BE2C (cell line): Measurements from ENCODE around the gene NR2E1.
A peak's percentile ranks its signal among the peaks of the same experiment; 100 is the strongest.

Source experiments
- DNase-seq: peaks from one replicate; pipeline ENCODE4 v3.0.0-alpha.2; 2020
- H3K27me3 ChIP-seq: fragments of 250-450 bp; sonication (Bioruptor Pico); 2 replicates; pipeline ENCODE4 v1.5.1; 2020; ENCODE audit warnings: mild to moderate bottlenecking
- H3K36me3 ChIP-seq: fragments of 250-450 bp; sonication (Bioruptor Pico); 2 replicates; pipeline ENCODE4 v1.5.1; 2020; ENCODE audit warnings: mild to moderate bottlenecking
- H3K4me1 ChIP-seq: fragments of 250-450 bp; sonication (Bioruptor Pico); 2 replicates; pipeline ENCODE4 v1.5.1; 2020
- H3K4me3 ChIP-seq: 2 replicates; pipeline ENCODE4 v1.5.1; 2011; ENCODE audit warnings: low read depth, low read length
- H3K9me3 ChIP-seq: fragments of 250-450 bp; sonication (Bioruptor Pico); 2 replicates; pipeline ENCODE4 v1.5.1; 2020
- TF ChIP-seq, protein P1 (sequence below): IDR thresholded peaks from 2 replicates; pipeline ENCODE4 v1.5.1; 2012; ENCODE audit warnings: mild to moderate bottlenecking, low read depth, low read length

NR2E1 gene

DNA sequence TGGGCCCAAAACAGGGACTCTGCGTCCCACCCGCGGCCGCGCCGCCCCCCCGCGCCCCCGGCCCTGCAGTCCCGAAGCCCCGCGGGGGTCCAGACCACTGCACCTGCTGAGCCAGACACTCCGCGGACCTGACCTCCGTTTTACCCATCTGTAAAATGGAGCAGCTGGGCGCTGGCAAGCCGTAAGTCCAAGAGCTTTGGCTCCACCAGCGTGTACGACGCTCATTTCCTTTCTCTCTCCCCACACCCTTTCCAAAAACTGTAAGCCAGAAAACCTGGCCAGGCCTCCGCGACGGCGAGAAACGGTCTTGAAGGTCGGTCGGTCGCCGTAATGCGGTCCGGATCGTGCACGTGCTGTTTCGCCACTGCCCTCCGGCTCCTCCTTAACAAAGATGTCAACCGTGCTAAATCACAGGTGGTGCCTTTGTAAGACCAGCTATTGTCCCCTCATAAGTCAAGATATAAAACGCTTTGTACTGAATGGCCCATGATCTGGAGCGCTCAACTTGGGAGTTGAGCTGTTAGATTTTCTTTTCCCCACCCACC is 7.8 kb upstream of the NR2E1 start:
- no peaks in the 10 kb centered on the region for H3K36me3 ChIP-seq
- H3K27me3 ChIP-seq: peaks cover 96% of the 10 kb centered on the region
- H3K4me1 ChIP-seq: no peaks in the 10 kb centered on the region
- no peak for DNase-seq
- no peaks in the 10 kb centered on the region for H3K9me3 ChIP-seq
- H3K4me3 ChIP-seq: no peak overlapping the region
- TF ChIP-seq, protein P1, sequence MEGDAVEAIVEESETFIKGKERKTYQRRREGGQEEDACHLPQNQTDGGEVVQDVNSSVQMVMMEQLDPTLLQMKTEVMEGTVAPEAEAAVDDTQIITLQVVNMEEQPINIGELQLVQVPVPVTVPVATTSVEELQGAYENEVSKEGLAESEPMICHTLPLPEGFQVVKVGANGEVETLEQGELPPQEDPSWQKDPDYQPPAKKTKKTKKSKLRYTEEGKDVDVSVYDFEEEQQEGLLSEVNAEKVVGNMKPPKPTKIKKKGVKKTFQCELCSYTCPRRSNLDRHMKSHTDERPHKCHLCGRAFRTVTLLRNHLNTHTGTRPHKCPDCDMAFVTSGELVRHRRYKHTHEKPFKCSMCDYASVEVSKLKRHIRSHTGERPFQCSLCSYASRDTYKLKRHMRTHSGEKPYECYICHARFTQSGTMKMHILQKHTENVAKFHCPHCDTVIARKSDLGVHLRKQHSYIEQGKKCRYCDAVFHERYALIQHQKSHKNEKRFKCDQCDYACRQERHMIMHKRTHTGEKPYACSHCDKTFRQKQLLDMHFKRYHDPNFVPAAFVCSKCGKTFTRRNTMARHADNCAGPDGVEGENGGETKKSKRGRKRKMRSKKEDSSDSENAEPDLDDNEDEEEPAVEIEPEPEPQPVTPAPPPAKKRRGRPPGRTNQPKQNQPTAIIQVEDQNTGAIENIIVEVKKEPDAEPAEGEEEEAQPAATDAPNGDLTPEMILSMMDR: no peak

DNA sequence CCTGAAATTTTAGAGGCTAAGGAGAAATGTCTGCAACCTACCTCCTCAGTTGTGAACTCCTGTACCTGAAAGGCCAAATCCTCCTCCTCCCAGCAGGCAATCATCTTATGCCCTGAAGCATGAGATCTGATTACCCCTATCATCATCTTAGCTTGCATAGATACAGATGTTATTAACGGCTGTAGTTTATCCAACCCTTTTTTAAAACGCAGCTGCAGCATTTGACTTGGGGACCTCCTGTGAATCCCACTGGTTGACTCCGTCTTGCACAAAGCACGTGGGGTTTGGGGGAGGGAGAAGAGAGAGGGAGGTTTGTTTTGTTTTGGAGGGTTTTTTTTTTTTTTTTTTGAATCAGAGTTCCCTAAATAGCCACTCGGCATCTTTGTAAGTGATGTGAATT is 5.8 kb upstream of the NR2E1 start:
- H3K36me3 ChIP-seq: no peaks in the 10 kb centered on the region
- no peaks in the 10 kb centered on the region; the same call in 1 of the 2 replicates for H3K4me1 ChIP-seq
- DNase-seq: no peak
- H3K27me3 ChIP-seq: peaks cover 97% of the 10 kb centered on the region
- H3K4me3 ChIP-seq: no peak overlapping the region
- no peaks in the 10 kb centered on the region for H3K9me3 ChIP-seq
- TF ChIP-seq, protein P1: no peak

DNA sequence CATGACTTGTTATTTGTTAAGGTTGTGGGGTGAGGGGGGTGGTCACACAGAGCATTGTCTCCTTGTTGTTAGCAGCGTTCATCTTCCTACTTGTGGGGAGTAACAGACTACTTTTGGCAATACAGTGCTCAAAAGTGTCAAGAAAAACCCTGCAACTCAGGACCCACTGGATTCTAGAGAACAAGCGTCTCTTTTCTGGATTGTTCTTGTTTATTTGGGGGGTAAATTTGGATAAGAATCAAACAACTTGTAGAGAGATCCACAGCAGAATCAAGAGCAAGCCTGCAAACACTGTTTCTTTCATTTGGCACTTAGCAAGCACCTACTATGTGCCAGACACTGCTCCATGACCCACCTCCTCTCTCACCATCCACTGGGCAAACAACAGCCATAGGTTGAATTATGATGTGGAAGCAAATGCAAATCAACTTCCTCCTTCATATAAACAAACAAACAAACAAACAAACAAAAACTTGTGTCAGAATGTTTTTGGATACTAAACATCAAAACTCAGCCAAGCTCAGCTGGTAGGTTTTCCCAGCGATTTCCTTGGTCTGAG is 4.0 kb upstream of the NR2E1 start:
- Histone ChIP-seq H3K4me1 (no peaks in the 10 kb centered on the region; the same call in 1 of the 2 replicates), H3K27me3 (peaks cover 98% of the 10 kb centered on the region), H3K9me3 (no peaks in the 10 kb centered on the region), H3K36me3 (no peaks in the 10 kb centered on the region), H3K4me3 (no peak overlapping the region)
- TF ChIP-seq, protein P1: no peak
- no peak for DNase-seq

DNA sequence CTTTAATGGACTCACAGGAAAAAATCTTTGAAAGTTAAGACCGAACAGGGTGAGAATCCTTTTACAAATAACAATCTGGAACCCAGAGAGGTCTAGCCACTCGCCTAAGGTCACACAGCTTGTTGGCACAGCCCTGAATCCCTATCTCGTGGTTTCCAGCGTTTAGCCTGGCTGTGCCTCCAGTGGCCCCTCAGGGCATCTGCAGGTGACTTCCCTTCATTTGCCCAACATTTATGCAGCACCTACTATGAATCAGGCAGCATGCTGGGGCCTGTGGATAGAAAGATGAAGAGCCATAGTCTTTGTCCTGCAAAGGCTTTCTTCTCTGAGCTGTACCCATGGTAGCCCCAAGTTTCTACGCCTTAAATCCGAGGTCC is 2.6 kb upstream of the NR2E1 start:
- no peaks in the 10 kb centered on the region for H3K9me3 ChIP-seq
- no peak for DNase-seq
- no peaks in the 10 kb centered on the region; the same call in 1 of the 2 replicates for H3K4me1 ChIP-seq
- TF ChIP-seq, protein P1: peak; percentile 7; the same call in 1 of the 2 replicates
- no peak overlapping the region for H3K4me3 ChIP-seq
- no peaks in the 10 kb centered on the region for H3K36me3 ChIP-seq
- peaks cover 98% of the 10 kb centered on the region for H3K27me3 ChIP-seq

DNA sequence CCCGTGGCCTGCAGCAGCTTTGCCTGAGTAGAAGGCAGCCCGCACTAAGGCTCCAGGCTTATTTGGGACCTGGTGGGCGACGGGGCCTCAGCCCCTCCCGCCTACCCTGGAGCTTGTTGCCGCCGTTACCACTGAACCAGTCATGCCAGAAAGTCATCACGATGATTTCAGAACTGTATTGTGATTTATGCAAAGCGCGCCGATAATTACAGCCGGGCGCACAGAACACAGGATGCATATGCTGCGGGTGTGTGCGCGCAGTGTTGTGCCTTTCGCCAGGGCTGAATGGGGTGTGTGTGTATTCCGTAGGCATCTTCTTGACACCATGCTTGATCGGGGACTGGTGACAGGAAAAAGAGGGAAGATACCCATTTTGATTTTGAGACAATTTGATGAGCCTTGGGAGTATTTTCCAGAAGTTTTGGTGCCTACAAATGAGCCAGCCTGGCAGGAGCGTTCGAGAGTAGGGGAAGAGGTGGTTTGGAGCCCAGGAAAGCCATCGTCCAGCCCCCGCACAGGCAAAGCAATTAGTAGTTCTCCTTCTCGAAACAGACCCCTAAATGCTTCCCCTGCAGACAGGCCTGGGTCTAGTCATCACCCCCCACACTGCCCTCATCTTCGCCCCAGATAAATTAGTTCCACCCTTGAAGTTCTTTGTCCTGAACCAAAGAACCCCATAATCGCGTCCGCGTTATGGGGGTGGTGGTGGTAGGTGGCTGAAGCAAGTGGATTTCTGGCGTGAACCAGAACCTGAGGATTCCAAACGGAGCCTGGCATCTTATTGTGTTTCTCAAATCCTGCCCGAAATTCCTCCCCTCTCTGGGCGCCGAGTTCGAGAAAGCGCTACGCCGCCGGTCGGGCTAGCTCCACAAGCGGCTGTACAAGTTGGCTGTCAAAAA is 1.9 kb upstream of the NR2E1 start:
- no peak overlapping the region for H3K4me3 ChIP-seq
- H3K27me3 ChIP-seq: peaks cover 98% of the 10 kb centered on the region
- no peak for DNase-seq
- H3K4me1 ChIP-seq: no peaks in the 10 kb centered on the region; the same call in 1 of the 2 replicates
- H3K9me3 ChIP-seq: no peaks in the 10 kb centered on the region
- TF ChIP-seq, protein P1: no peak
- no peaks in the 10 kb centered on the region for H3K36me3 ChIP-seq

DNA sequence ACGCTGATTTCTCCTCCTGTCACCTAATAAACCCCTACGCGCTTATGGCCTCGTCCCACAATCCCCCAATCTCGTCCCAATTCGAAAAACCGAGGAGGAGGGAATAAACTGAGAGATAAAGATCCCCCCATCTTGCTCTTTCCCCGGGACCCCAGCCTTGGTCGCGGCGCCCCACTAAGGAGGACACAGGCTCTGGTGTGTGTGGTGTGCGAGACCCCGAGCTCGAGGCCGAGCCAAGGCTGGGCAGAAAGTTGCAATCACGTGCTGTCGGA is 1.3 kb upstream of the NR2E1 start:
- DNase-seq: no peak
- Histone ChIP-seq H3K4me1 (no peaks in the 10 kb centered on the region; the same call in 1 of the 2 replicates), H3K4me3 (peak overlapping the region; percentile 10; the same call in 1 of the 2 replicates), H3K9me3 (no peaks in the 10 kb centered on the region), H3K36me3 (no peaks in the 10 kb centered on the region), H3K27me3 (peaks cover 98% of the 10 kb centered on the region)
- TF ChIP-seq, protein P1: no peak
